GM19238 (cell line): ENCODE data around the gene SURF4.
A peak's percentile ranks its signal among the peaks of the same experiment; 100 is the strongest.

Experiments
- DNase-seq: peaks from one replicate; pipeline ENCODE4 v3.0.0; 2011; ENCODE audit warnings: low spot score; ENCODE audit not compliant: insufficient read length

SURF4 gene

GRCh38 chr9:133375116-133375723 is 640 bp downstream of the SURF4 start:
- peak; percentile 60 for DNase-seq

- no peak for DNase-seq
Observed at GRCh38 chr9:133374612-133375115, 1.2 kb downstream of the SURF4 start.

GRCh38 chr9:133372144-133372543 is 3.7 kb downstream of the SURF4 start:
- DNase-seq, result no peak

GRCh38 chr9:133371261-133371711 is 4.6 kb downstream of the SURF4 start:
- DNase-seq, result no peak

GRCh38 chr9:133370685-133371084 is 5.2 kb downstream of the SURF4 start:
- DNase-seq, result no peak

GRCh38 chr9:133369933-133370332 is 5.9 kb downstream of the SURF4 start:
- DNase-seq, result no peak

GRCh38 chr9:133369422-133369821 is 6.4 kb downstream of the SURF4 start:
- DNase-seq, result no peak

- DNase-seq, result no peak
Observed at GRCh38 chr9:133368249-133368881, 7.5 kb downstream of the SURF4 start.

- no peak for DNase-seq
Observed at GRCh38 chr9:133367778-133368177, 8.1 kb downstream of the SURF4 start.

GRCh38 chr9:133367221-133367620 is 8.6 kb downstream of the SURF4 start:
- DNase-seq, result no peak

GRCh38 chr9:133366435-133366834 is 9.4 kb downstream of the SURF4 start:
- DNase-seq, result no peak

GRCh38 chr9:133362359-133363044 is 13.4 kb downstream of the SURF4 start:
- DNase-seq, result no peak

- DNase-seq, result no peak
Observed at GRCh38 chr9:133361507-133362092, 14.3 kb downstream of the SURF4 start.

- DNase-seq, result no peak
Observed at GRCh38 chr9:133360400-133361393, 15.2 kb downstream of the SURF4 start.

- no peak for DNase-seq
Observed at GRCh38 chr9:133359399-133360175, 16.3 kb downstream of the SURF4 start.

GRCh38 chr9:133357656-133358055 is 18.2 kb downstream of the SURF4 start:
- no peak for DNase-seq

GRCh38 chr9:133356391-133357091 is 19.3 kb downstream of the SURF4 start, which contains the start of the genes SURF1 and SURF2:
TSS of gene SURF1 (minus strand) at chr9:133356487. CDS start at chr9:133356453, 34 bp downstream.
TSS of gene SURF2 (plus strand) at chr9:133356550. CDS start at chr9:133356593, 43 bp downstream.
- peak; percentile 89 for DNase-seq

- DNase-seq, result no peak
Observed at GRCh38 chr9:133355881-133356357, 19.9 kb downstream of the SURF4 start.

- no peak for DNase-seq
Observed at GRCh38 chr9:133354766-133355165, 21.1 kb downstream of the SURF4 start.
